Ecto neural progenitor cell (in vitro differentiated cells): ENCODE data around the gene CD70.
"Not testable (repeated sequence)": the region's sequence is repeated elsewhere in the genome, so short reads cannot be mapped to it uniquely, and the experiment has no call there.

Source experiments
- DNase-seq: peaks from one replicate; pipeline ENCODE4 v3.0.0-alpha.2; 2018; ENCODE audit warnings: low spot score

Gene CD70

GRCh38 chr19:6590827-6591319 is at the start of gene CD70:
Gene CD70 (minus strand): TSS chr19:6591150. CDS start chr19:6591002, 148 bp downstream.
- peak; percentile 81 for DNase-seq

- not testable (repeated sequence) for DNase-seq
These were observed 49.4 kb upstream of the CD70 start for GRCh38 chr19:6640333-6640732.

GRCh38 chr19:6639439-6639838 is 48.5 kb upstream of the CD70 start:
- no peak for DNase-seq

GRCh38 chr19:6633456-6633813 is 42.5 kb upstream of the CD70 start:
- not testable (repeated sequence) for DNase-seq

GRCh38 chr19:6632747-6633455 is 42.0 kb upstream of the CD70 start:
- peak; percentile 80 for DNase-seq

- DNase-seq: peak; percentile 72
These were observed 41.2 kb upstream of the CD70 start for GRCh38 chr19:6632002-6632621.

- DNase-seq: no peak
These were observed 35.8 kb upstream of the CD70 start for GRCh38 chr19:6626764-6627163.

- DNase-seq: no peak
These were observed 26.4 kb upstream of the CD70 start for GRCh38 chr19:6617374-6617773.

GRCh38 chr19:6616011-6616410 is 25.1 kb upstream of the CD70 start:
- DNase-seq: no peak

- DNase-seq: no peak
These were observed 22.8 kb upstream of the CD70 start for GRCh38 chr19:6613711-6614110.

- no peak for DNase-seq
These were observed 20.2 kb upstream of the CD70 start for GRCh38 chr19:6610934-6611852.

- DNase-seq: no peak
These were observed 18.0 kb upstream of the CD70 start for GRCh38 chr19:6608940-6609339.

- DNase-seq: not testable (repeated sequence)
These were observed 17.2 kb upstream of the CD70 start for GRCh38 chr19:6608146-6608545.

- not testable (repeated sequence) for DNase-seq
These were observed 15.5 kb upstream of the CD70 start for GRCh38 chr19:6606276-6607070.

- no peak for DNase-seq
These were observed 14.0 kb upstream of the CD70 start for GRCh38 chr19:6604906-6605305.

- DNase-seq: no peak
These were observed 11.8 kb upstream of the CD70 start for GRCh38 chr19:6602729-6603114.

- DNase-seq: not testable (repeated sequence)
These were observed 10.6 kb upstream of the CD70 start for GRCh38 chr19:6601537-6602052.

GRCh38 chr19:6600951-6601536 is 10.1 kb upstream of the CD70 start:
- DNase-seq: not testable (repeated sequence)

GRCh38 chr19:6599866-6600454 is 9.0 kb upstream of the CD70 start:
- no peak for DNase-seq

- DNase-seq: not testable (repeated sequence)
These were observed 7.4 kb upstream of the CD70 start for GRCh38 chr19:6598254-6598892.
